Fibroblast of lung (primary cell): ENCODE measurements around the gene ELMO2. TPM values are rescaled to one million over a fixed set of nuclear protein-coding genes. Genes with fewer than 3 reads are reported as not detected.

ENCODE experiments used
- DNase-seq, 2 donors: peaks; one replicate each; pipeline versions ENCODE4 v3.0.0 to v3.0.0-alpha.2; 2010; ENCODE audit warnings: low read depth in 2 of 2
- H2AFZ ChIP-seq: 2 replicates; pipeline ENCODE4 v1.5.1; 2012; ENCODE audit warnings: low read length, control low read depth, inconsistent platforms
- H3K27ac ChIP-seq: 2 replicates; pipeline ENCODE4 v1.5.1; 2011; ENCODE audit warnings: low read length, control low read depth; ENCODE audit not compliant: insufficient read depth
- H3K27me3 ChIP-seq: 2 replicates; pipeline ENCODE4 v1.5.1; 2011; ENCODE audit warnings: mild to moderate bottlenecking, low read length; ENCODE audit not compliant: control insufficient read depth, insufficient read depth
- H3K36me3 ChIP-seq: 2 replicates; pipeline ENCODE4 v1.5.1; 2011; ENCODE audit warnings: low read length; ENCODE audit not compliant: control insufficient read depth, insufficient read depth
- H3K4me1 ChIP-seq: 2 replicates; pipeline ENCODE4 v1.5.1; 2011; ENCODE audit warnings: low read length; ENCODE audit not compliant: control insufficient read depth, insufficient read depth; ENCODE audit errors: extremely low read depth
- H3K4me2 ChIP-seq: 2 replicates; pipeline ENCODE4 v1.5.1; 2011; ENCODE audit warnings: low read length, control low read depth; ENCODE audit not compliant: insufficient read depth; ENCODE audit errors: extremely low read depth
- H3K4me3 ChIP-seq, 4 experiments: fragments of 200-600 bp in 1 of 4; sonication (generic) in 1 of 4; replicated peaks in 1 of 4; 2 replicates each; pipeline ENCODE4 v1.5.1; 2011 to 2016; ENCODE audit warnings: low read length in 4 of 4, low read depth in 3 of 4, mild to moderate bottlenecking in 3 of 4, control low read depth in 2 of 4, inconsistent platforms in 1 of 4, mixed read lengths in 1 of 4; ENCODE audit not compliant: insufficient read depth in 1 of 4; ENCODE audit errors: control extremely low read depth in 1 of 4
- H3K79me2 ChIP-seq: 2 replicates; pipeline ENCODE4 v1.5.1; 2012; ENCODE audit warnings: mild to moderate bottlenecking, low read length, inconsistent platforms; ENCODE audit not compliant: control insufficient read depth, insufficient read depth
- H3K9ac ChIP-seq: 2 replicates; pipeline ENCODE4 v1.5.1; 2011; ENCODE audit warnings: mild to moderate bottlenecking, low read length, control low read depth; ENCODE audit not compliant: insufficient read depth
- H3K9me3 ChIP-seq: 2 replicates; pipeline ENCODE4 v1.5.1; 2012; ENCODE audit warnings: low read depth, low read length; ENCODE audit not compliant: control insufficient read depth, insufficient read depth
- H4K20me1 ChIP-seq: 2 replicates; pipeline ENCODE4 v1.5.1; 2011; ENCODE audit warnings: low read length; ENCODE audit not compliant: control insufficient read depth, insufficient read depth; ENCODE audit errors: extremely low read depth
- EZH2 ChIP-seq: IDR thresholded peaks from 2 replicates; pipeline ENCODE4 v1.5.1; 2012; ENCODE audit warnings: low read length, control low read depth, mild to moderate bottlenecking; ENCODE audit errors: missing control alignments
- polyA plus RNA-seq, 2 donors: library from polyadenylated mRNA; depleted of rRNA in 1 of 2; stranded (reverse) in 1 of 2; unstranded in 1 of 2; fragments of >200 nt; gene quantifications; 2 replicates each; pipeline ENCODE4 v1.2.1, GENCODE V29; 2011 to 2012; ENCODE audit warnings: missing spikeins in 1 of 2
- total RNA-seq: library from RNA; depleted of rRNA; stranded (reverse); fragments of >200 nt; gene quantifications from 2 replicates; pipeline ENCODE4 v1.2.1, GENCODE V29; 2014
- TF ChIP-seq, protein P1 (sequence below), 2 donors: IDR thresholded peaks in 1 of 2; conservative IDR thresholded peaks in 1 of 2; 1 replicate in 1 of 2; 2 replicates in 1 of 2; pipeline ENCODE4 v1.5.1; 2011 to 2012; ENCODE audit warnings: low read length in 2 of 2, control low read depth in 1 of 2, inconsistent platforms in 1 of 2, low read depth in 1 of 2, mild to moderate bottlenecking in 1 of 2

Gene ELMO2
- total and polyA plus RNA-seq, 2 donors (not counting 1 experiment from before 2014, with no cell fraction given): 33.7 to 43.8 TPM

DNA sequence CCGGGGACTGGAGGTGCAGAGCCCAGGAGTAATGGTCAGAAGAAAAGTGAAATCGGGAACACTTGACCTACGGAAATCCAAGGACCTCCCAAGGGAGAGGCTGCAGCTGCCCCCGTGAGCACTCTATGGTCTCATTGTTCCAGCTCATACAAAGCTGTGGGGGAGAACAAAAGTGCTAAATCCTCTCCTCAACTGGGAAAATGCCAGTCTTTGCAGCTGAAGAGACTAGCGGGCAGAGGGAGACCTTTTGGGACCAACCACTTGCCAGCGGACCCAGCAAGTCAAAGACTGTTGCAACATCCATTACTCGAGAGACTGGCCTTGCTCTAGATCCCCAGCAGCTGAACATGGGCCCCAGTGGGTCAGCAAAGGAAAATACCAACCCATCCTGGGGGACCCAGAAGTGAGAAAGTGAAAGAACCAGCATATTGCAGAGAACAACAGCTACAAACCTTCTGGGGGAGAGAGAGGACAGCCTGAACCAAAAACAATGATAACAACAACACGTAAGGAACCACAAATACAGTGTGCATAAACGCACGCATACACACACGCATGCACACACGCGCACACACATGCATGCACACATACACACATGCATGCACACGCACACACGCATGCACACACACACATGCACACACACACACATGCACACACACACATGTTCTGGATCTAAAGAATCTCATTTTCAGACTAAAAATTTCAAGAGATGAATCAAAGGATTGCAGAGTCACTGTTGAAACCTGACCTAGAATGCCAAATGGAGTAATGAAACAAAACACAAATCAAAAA, 24.7 kb upstream of the ELMO2 start:
- peaks cover 11% of the 10 kb centered on the region for H3K27me3 ChIP-seq
- H3K9ac ChIP-seq: no peak overlapping the region
- no peak for TF ChIP-seq EZH2
- TF ChIP-seq, protein P1, sequence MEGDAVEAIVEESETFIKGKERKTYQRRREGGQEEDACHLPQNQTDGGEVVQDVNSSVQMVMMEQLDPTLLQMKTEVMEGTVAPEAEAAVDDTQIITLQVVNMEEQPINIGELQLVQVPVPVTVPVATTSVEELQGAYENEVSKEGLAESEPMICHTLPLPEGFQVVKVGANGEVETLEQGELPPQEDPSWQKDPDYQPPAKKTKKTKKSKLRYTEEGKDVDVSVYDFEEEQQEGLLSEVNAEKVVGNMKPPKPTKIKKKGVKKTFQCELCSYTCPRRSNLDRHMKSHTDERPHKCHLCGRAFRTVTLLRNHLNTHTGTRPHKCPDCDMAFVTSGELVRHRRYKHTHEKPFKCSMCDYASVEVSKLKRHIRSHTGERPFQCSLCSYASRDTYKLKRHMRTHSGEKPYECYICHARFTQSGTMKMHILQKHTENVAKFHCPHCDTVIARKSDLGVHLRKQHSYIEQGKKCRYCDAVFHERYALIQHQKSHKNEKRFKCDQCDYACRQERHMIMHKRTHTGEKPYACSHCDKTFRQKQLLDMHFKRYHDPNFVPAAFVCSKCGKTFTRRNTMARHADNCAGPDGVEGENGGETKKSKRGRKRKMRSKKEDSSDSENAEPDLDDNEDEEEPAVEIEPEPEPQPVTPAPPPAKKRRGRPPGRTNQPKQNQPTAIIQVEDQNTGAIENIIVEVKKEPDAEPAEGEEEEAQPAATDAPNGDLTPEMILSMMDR (conservative IDR thresholded peaks at IDR 0.05 in 1 of 2, IDR thresholded peaks at IDR 0.05 in 1 of 2; ENCODE audit: low read depth in 1 of 2, low read length in 2 of 2): no peak
- no peak overlapping the region for H2AFZ ChIP-seq
- no peak overlapping the region for H3K27ac ChIP-seq
- no peak overlapping the region for H3K4me2 ChIP-seq
- no peaks in the 10 kb centered on the region for H3K79me2 ChIP-seq
- H3K4me1 ChIP-seq: no peaks in the 10 kb centered on the region
- DNase-seq: no peak
- no peak overlapping the region for H3K4me3 ChIP-seq
- H3K9me3 ChIP-seq: no peaks in the 10 kb centered on the region
- H3K36me3 ChIP-seq: no peaks in the 10 kb centered on the region
- H4K20me1 ChIP-seq: no peaks in the 10 kb centered on the region

DNA sequence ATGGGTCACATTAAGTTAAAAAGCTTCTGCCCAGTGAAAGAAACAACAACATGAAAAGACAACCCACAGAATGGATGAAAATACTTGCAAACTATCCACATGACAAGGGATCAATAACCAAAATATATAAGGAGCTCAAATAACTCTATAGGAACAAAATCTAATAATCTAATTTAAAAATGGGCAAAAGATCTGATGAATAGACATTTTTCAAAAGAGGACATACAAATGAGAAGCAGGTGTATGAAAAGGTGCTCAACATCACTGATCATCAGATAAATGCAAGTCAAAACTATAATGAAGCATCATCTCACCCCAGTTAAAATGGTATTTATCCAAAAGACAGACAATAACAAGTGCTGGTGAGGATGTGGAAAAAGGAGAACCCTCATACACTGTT, 21.0 kb upstream of the ELMO2 start:
- no peaks in the 10 kb centered on the region for H3K9me3 ChIP-seq
- no peak for DNase-seq
- no peak overlapping the region for H3K27ac ChIP-seq
- H3K79me2 ChIP-seq: no peaks in the 10 kb centered on the region
- H3K27me3 ChIP-seq: peaks cover 9% of the 10 kb centered on the region
- no peaks in the 10 kb centered on the region for H4K20me1 ChIP-seq
- H3K4me2 ChIP-seq: no peak overlapping the region
- H2AFZ ChIP-seq: no peak overlapping the region
- TF ChIP-seq EZH2: no peak
- TF ChIP-seq, protein P1 (conservative IDR thresholded peaks at IDR 0.05 in 1 of 2, IDR thresholded peaks at IDR 0.05 in 1 of 2; ENCODE audit: low read depth in 1 of 2, low read length in 2 of 2): no peak
- no peak overlapping the region for H3K9ac ChIP-seq
- no peak overlapping the region for H3K4me3 ChIP-seq
- H3K36me3 ChIP-seq: no peaks in the 10 kb centered on the region
- no peaks in the 10 kb centered on the region for H3K4me1 ChIP-seq

DNA sequence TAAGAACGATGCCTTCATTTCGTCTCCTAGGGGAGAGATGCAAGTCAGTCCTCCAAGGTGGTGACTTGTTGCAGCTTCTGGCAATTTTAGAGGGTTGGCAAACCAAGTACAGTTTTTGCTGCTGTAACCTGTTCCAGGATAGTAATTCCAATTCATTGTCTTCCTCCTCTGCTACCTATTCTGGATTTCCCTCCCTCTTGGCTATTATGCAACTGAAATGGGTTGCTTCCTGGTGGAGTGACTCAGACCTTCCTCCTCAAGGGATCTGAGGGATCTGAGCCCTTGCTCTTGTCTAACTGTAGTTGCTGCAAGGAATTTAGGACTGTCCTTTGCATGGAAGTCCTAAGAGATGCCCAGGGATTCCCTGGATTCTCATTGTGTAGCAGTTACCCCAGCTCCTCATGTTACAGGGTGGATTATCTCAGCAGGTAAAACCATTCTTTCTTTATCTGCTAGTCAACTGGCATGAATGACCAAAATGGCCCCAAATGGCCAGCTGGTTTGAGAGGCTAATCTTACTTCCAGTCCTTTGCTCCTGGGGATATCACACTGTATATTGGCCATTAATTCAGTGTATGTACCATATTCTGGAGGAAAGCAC, 17.6 kb upstream of the ELMO2 start:
- Histone ChIP-seq H3K27ac (no peak overlapping the region), H3K79me2 (no peaks in the 10 kb centered on the region), H3K4me2 (no peak overlapping the region), H3K4me1 (no peaks in the 10 kb centered on the region), H4K20me1 (no peaks in the 10 kb centered on the region), H3K9ac (no peak overlapping the region), H3K27me3 (peaks cover 3% of the 10 kb centered on the region), H3K9me3 (no peaks in the 10 kb centered on the region), H3K4me3 (no peak overlapping the region), H2AFZ (no peak overlapping the region), H3K36me3 (no peaks in the 10 kb centered on the region)
- no peak for TF ChIP-seq EZH2
- TF ChIP-seq, protein P1 (conservative IDR thresholded peaks at IDR 0.05 in 1 of 2, IDR thresholded peaks at IDR 0.05 in 1 of 2; ENCODE audit: low read depth in 1 of 2, low read length in 2 of 2): no peak
- no peak for DNase-seq
